Inflammatory macrophage treated with lipopolysaccharide for 4 hours (primary cell): ENCODE data around the gene BID.
A peak's percentile ranks its signal among the peaks of the same experiment; 100 is the strongest.

ENCODE experiments used
- DNase-seq: peaks from one replicate; pipeline ENCODE4 v3.0.0-alpha.2; 2020

Gene BID

DNA sequence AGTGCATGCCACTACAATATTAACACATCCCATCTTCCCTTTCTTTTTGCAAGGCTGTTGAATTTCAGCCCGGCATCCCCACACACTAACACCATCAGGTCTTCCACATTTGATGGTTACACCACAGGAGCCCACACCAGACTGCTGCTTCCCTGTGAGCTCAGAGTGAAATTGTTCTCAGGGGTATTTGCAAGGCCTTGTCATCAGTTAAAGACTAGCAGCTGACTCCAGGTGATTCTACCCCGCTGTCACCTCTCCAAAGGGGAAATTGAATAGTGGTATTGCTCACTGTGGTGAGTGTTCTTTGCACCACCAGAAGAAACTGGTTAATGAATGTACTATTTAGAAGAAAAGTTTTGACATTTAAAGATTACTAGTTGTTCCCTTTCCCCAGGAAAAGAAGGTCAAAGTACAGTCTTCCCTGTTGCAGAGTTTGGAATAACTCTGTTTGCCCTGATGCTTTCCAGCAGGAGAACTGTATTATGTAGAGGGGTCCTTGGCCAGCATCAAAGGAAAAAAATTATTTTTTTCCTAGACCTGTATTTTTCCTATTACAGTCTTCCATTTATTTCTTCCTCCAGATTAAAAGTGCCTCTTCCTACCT, 41.9 kb downstream of the BID start:
- no peak for DNase-seq

- no peak for DNase-seq
Observed at GRCh38 chr22:17729561-17729960, 44.7 kb downstream of the BID start.

DNA sequence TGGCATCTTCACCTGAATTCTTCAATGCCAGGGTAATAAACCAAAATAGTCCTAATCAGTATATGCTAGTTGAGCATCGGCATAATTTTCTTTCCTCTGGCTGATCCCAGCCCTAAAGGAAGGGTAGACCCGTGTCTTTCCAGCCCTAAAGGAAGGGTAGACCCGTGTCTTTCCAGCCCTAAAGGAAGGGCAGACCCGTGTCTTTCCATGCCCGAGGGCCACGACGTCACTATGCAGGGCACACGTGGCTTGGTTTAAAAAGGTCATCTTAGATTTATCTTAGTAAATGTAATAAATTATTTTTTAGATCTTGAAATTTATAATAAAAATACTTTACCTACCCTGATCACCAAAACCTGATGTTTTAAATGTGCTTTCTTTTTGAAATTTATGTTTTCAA, 45.5 kb downstream of the BID start:
- no peak for DNase-seq

DNA sequence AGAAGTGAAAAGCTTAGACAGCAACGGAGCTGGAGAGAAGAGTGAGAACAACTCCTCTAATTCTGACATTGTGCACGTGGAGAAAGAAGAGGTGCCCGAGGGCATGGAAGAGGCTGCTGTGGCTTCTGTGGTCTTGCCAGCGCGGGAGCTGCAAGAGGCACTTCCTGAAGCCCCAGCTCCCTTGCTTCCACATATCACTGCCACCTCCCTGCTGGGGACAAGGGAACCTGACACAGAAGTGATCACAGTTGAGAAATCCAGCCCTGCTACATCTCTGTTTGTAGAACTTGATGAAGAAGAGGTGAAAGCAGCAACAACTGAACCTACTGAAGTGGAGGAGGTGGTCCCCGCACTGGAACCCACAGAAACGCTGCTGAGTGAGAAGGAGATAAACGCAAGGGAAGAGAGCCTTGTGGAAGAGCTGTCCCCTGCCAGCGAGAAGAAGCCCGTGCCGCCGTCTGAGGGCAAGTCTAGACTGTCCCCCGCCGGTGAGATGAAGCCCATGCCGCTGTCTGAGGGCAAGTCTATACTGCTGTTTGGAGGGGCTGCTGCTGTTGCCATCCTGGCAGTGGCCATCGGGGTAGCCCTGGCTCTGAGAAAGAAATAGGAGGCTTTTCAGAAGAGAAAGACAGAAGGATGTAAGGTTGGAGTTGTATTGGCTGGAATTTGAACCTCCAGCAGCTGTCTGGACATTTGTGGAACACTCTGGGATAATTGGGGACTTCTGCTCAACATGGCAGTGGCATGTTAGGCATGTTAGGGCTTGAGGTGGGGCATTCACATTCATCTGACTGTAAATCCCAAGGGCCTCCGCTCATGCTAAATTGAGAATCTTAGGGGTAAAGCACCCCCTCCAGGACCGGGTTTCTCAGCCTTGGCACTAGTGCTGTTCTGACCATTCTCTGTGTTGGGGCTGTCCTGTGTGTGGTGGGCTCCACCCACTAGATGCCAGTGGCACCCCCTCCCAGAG, 47.1 kb downstream of the BID start:
- DNase-seq, result peak; percentile 15

DNA sequence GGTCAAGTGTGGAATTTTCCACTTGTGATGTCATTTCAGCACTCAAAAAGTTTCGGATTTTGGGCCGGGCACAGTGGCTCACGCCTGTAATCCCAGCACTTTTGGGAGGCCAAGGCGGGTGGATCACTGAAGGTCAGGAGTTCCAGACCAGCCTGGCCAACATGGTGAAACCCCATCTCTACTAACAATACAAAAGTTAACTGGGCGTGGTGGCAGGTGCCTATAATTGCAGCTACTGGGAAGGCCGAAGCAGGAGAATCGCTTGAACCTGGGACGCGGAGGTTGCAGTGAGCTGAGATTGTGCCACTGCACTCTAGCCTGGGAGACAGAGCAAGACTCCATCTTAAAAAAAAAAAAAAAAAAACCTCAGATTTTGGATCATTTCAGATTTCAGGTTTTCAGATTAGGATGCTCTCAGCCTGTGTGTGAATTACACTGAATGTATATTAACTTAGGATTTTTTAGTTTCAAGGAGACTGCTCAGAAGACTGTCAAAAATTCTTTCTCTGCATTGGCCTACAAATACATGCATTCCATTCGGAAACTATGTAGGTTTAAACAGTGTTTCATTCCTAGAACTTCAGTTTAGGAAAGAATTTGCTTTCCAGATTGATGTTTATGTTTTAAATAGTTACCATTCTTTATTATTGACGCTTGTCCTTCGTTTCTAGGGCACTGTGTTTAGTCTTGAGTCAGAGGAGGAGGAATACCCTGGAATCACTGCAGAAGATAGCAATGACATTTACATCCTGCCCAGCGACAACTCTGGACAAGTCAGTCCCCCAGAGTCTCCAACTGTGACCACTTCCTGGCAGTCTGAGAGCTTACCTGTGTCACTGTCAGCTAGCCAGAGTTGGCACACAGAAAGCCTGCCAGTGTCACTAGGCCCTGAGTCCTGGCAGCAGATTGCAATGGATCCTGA, 48.0 kb downstream of the BID start:
- DNase-seq, result no peak

GRCh38 chr22:17725500-17725796, 48.8 kb downstream of the BID start:
- DNase-seq, result no peak

DNA sequence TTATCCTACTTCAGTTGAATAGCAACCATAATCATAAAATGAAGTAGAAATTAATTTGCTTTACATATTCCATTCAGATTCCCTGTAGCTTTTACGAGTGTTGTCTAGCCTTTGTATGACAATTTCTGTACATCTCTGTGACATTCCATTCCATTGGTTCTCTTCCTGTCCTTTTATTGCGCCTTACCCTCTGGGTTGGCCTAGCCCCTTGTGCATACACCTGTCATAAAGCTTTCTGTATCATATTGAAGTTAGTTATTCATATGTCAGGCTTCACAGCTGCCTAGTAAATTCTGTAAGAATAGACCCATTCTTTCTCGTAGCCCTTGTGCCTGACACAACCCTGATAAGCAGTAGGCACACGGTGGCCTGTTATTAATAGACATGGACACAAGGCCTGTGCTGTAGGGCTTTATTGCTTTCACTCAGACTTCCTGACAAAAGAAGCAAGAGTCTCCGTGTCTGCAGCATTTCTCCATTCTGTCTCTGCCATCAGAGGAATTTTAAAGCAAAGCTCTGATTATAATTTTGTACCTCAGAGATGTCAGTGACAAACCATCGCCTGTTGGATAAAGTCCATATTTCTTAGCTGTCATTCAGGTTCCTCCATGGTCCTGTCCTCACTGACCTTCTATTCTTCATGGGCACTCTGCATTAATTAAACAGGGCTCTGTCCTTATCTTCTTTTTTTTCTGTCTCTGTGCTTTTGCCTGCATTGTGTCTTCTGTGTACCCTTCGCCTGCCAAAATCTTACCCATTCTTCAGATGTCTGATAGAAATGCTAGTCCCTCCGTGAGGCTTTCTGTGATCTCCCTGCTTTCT, 49.4 kb downstream of the BID start:
- no peak for DNase-seq

DNA sequence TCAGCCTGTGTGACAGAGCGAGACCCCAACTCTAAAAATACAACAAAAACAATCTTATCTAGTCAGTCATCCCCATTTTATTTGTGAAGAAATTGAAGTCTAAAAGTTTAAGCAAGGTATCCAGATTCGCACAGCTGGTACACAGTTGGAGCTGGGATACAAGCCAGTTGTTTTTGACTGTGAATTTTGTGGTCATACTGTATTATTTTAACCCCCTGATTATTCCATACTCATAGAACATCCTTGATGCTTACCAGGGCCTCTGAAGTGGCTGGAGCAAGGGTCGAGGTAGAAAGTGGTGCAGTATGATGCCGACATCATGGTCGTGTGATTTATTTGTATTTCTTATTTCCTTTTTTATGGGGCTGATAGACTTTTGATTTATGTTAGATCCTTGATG, 50.0 kb downstream of the BID start:
- DNase-seq, result no peak

DNA sequence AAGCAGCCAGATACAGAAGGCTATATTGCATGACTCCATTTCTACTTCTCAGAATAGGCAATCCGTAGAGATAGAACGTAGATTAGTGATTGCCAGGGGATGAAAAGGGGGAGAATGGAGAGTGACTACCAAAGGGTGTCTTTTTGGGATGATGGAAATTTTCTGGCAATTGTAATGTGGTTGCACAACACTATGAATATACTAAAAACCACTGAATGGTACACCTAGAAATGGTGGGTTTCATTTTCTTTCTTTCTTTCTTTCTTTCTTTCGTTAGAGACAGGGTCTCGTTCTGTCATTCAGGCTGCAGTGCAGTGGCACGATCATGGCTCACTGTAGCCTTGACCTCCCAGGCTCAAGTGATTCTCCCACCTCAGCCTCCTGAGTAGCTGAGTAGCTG, 54.4 kb downstream of the BID start:
- DNase-seq, result no peak

DNA sequence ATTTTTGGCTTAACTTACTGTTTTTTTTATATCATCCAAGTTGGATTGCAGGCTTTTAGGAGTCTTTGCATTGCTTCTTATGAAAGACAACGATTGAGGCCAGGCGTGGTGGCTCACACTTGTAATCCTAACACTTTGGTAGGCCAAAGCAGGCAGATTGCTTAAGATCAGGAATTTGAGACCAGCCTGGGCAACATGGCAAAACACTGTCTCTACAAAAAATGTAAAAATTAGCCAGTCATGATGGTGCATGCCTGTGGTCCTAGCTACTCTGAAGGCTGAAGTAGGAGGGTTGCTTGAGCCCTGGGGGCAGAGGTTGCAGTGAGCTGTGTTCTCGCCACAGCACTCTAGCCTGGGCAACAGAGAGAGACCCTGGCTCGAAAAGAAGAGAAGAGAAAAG, 56.6 kb downstream of the BID start:
- no peak for DNase-seq

GRCh38 chr22:17716529-17716928, 57.7 kb downstream of the BID start:
- DNase-seq, result no peak

GRCh38 chr22:17712441-17712840, 61.8 kb downstream of the BID start:
- DNase-seq, result no peak

GRCh38 chr22:17710023-17710422, 64.2 kb downstream of the BID start:
- no peak for DNase-seq

- no peak for DNase-seq
Observed at GRCh38 chr22:17707526-17707925, 66.7 kb downstream of the BID start.

- peak; percentile 34 for DNase-seq
Observed at GRCh38 chr22:17706947-17707346, 67.3 kb downstream of the BID start.

GRCh38 chr22:17705951-17706900, 68.0 kb downstream of the BID start:
- peak; percentile 97 for DNase-seq

DNA sequence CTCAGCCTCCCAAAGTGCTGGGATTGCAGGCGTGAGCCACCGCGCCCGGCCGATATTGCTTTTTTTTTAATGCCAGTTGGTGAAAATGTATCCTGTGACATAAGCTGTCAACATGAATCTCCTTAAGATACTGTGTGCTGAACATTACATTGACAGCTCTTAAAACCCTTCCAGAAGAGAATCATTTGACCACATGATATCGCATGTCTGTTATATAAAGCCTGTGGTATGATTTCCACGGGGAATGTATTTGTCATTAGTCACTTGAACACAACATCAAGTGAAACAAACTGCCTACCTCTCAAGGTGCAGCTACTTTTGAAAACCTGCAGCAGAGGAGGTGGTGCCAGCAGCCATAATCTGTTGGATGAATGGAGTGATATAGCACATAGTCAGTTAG, 68.7 kb downstream of the BID start:
- no peak for DNase-seq

DNA sequence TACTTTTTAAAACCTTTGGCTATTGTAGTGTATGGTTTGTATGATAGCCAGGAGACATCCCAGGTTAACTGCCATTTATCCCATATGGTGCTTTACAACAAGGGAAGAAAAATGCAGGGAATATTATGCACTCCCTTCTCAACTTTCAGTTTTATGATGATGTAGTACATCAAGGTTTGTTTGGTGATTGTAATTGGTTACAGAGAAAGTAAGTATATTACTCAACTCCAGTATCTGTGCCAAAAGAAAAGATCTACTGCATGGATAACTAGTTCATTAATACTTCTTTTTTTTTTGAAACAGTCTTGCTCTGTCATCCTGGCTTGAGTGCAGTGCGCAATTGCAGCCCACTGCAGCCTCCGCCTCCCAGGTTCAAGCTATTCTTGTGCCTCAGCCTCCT, 70.5 kb downstream of the BID start:
- DNase-seq, result peak; percentile 24

DNA sequence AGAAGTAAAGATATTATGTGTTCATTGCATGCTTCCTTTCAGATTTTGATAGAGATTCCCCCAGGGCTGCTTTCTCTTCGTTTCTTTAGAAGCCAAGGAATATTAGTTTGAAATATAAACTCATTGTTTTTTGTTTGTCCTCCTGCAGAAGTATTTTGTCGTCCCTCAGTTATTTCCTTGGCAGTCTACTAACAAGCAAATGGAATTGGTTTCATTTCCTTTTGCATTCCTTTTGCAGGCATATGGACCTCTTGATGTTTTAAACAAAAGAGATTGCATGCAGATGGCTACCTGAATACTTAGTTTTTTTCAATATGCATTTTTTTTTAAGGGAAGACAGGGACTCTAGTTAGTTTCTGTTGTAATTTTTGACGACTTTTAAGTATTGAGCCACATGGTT, 73.5 kb downstream of the BID start:
- no peak for DNase-seq

DNA sequence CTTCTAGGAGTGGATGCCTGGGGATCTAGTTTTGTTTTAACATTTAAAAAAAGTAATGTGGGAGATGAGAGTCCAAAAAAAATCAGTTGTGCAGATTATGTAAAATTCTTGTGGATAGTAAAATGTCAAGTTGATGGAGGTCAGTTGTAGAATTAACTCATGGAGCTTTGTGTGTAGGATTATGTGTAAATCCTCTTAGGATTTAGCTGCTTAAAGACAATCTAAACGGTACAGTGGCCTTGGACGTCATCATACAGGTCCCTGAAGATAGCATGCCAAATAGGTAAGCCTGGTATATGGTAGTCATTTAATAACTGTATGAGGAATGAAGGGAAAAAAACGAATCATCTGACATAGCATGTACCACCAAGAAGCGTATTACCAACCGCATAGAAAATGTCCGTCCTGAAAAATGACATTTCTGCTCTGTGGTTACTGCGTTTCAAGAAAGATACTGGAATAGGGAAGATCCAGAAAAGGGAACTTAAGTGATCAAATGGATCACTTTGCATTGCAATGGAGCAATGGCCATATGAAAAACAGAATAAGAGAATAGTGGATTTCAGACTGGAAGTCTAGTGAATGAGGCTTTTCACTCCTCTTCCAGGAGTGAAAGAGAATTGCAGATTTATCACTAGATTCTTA, 74.5 kb downstream of the BID start:
- peak; percentile 81 for DNase-seq

DNA sequence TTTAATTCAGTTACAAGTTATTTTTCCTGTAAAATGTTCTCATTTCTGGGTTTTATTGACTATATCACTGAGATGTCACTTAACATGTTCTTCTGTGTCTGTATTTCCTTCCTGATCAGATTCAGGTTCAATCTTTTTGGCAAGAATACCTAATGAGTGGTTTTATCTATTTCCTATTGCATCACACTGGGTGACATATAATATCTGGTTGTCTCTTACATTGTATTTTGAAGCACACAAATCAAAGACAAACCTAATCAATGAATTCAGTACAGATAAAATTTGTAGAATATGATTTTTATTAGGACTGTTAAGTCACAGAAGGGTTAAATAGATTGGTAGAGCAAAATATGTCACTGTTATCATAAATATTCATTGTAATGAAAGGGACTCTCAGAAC, 75.3 kb downstream of the BID start:
- no peak for DNase-seq
